HepG2 (cell line): Measurements from ENCODE around the gene EPC1. TPM values are rescaled to one million over a fixed set of nuclear protein-coding genes. Genes with fewer than 3 reads are reported as not detected.

ENCODE experiments used
- FOXC1 ChIP-seq: sonication (generic); formaldehyde crosslinking; IDR thresholded peaks from 2 replicates; pipeline ENCODE4 v1.8.0; 2022; ENCODE audit warnings: mild to moderate bottlenecking, missing genetic modification reagents, borderline replicate concordance
- HMG20A ChIP-seq: IDR thresholded peaks from 2 replicates; pipeline ENCODE4 v1.6.1; 2016; ENCODE audit warnings: borderline replicate concordance
- HMGA1 ChIP-seq: sonication (generic); formaldehyde crosslinking; conservative IDR thresholded peaks from 2 replicates; pipeline ENCODE4 v1.4.0; 2020; ENCODE audit warnings: missing genetic modification reagents
- KIAA2018 ChIP-seq: sonication (generic); formaldehyde crosslinking; IDR thresholded peaks from 2 replicates; pipeline ENCODE4 v1.5.0; 2020; ENCODE audit warnings: mild to moderate bottlenecking, missing genetic modification reagents, borderline replicate concordance
- MAFG ChIP-seq: sonication (generic); formaldehyde crosslinking; IDR thresholded peaks from 2 replicates; pipeline ENCODE4 v1.5.1; 2020; ENCODE audit warnings: mild to moderate bottlenecking, missing genetic modification reagents
- MAX ChIP-seq: IDR thresholded peaks from 2 replicates; pipeline ENCODE4 v1.6.1; 2012; ENCODE audit warnings: inconsistent platforms
- MLX ChIP-seq: IDR thresholded peaks from 2 replicates; pipeline ENCODE4 v1.6.1; 2016
- RARA ChIP-seq: IDR thresholded peaks from 2 replicates; pipeline ENCODE4 v1.6.1; 2016; ENCODE audit warnings: missing genetic modification reagents, missing compliant biosample characterization
- RFXANK ChIP-seq: IDR thresholded peaks from 2 replicates; pipeline ENCODE4 v1.6.1; 2016
- SOX5 ChIP-seq: IDR thresholded peaks from 2 replicates; pipeline ENCODE4 v1.6.1; 2016; ENCODE audit warnings: borderline replicate concordance
- ZNF552 ChIP-seq: sonication (generic); formaldehyde crosslinking; IDR thresholded peaks from 2 replicates; pipeline ENCODE4 v1.9.0; 2022; ENCODE audit warnings: missing genetic modification reagents, mild to moderate bottlenecking, borderline replicate concordance
- ZNF639 ChIP-seq: conservative IDR thresholded peaks from 2 replicates; pipeline ENCODE4 v1.6.1; 2018; ENCODE audit warnings: missing genetic modification reagents
- polyA plus RNA-seq, 8 experiments: library from polyadenylated mRNA; depleted of rRNA in 3 of 8; stranded (reverse) in 7 of 8; unstranded in 1 of 8; fragments of >200 nt; fragmentation: Illumina TruSeq in 4 of 8; extraction: Trizol in 4 of 8; gene quantifications; 2 replicates each; pipeline versions ENCODE4 v1.2.1 to v1.2.3, GENCODE V29; 2011 to 2016; ENCODE audit warnings: low read depth in 4 of 8, missing spikeins in 1 of 8, mixed read lengths in 1 of 8; ENCODE audit not compliant: insufficient read depth in 1 of 8
- total RNA-seq, 5 experiments: library from RNA; depleted of rRNA; stranded (reverse); fragments of >200 nt; fragmentation: Illumina TruSeq; extraction: Trizol; gene quantifications; 2 replicates each; pipeline ENCODE4 v1.2.3, GENCODE V29; 2016; ENCODE audit warnings: low read depth in 1 of 5
- TF ChIP-seq, protein P1 (sequence below): sonication (generic); formaldehyde crosslinking; IDR thresholded peaks from 2 replicates; pipeline ENCODE4 v1.4.0; 2020; ENCODE audit warnings: missing genetic modification reagents, borderline replicate concordance
- TF ChIP-seq, protein P2 (sequence below): sonication (generic); formaldehyde crosslinking; IDR thresholded peaks from 2 replicates; pipeline ENCODE4 v1.5.0; 2020; ENCODE audit warnings: missing genetic modification reagents

Gene EPC1
- total and polyA plus RNA-seq, 2 of the 13 experiments (the other 11 are each of a cell fraction or from before 2014, with no cell fraction given): 28.7 to 44.2 TPM

GRCh38 chr10:32346551-32347362 is at the start of gene EPC1 (continued):
- 0 out of 2 replicates have a peak, but pooled peaks have one; percentile 32 for TF ChIP-seq KIAA2018
- TF ChIP-seq MAFG: no peak
- TF ChIP-seq, protein P1, sequence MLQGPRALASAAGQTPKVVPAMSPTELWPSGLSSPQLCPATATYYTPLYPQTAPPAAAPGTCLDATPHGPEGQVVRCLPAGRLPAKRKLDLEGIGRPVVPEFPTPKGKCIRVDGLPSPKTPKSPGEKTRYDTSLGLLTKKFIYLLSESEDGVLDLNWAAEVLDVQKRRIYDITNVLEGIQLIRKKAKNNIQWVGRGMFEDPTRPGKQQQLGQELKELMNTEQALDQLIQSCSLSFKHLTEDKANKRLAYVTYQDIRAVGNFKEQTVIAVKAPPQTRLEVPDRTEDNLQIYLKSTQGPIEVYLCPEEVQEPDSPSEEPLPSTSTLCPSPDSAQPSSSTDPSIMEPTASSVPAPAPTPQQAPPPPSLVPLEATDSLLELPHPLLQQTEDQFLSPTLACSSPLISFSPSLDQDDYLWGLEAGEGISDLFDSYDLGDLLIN: no peak
- TF ChIP-seq RARA: no peak
- TF ChIP-seq HMG20A: no peak
- TF ChIP-seq ZNF552 (CRISPR knock-in tag): no peak
- TF ChIP-seq FOXC1 (CRISPR knock-in tag): 0 out of 2 replicates have a peak, but pooled peaks have one; percentile 19
- TF ChIP-seq MLX (CRISPR knock-in tag): no peak
- no peak for TF ChIP-seq RFXANK
- TF ChIP-seq ZNF639 (CRISPR knock-in tag): no peak
- no peak for TF ChIP-seq SOX5 (CRISPR knock-in tag)
- TF ChIP-seq HMGA1 (CRISPR knock-in tag): no peak
- peak; percentile 93 for TF ChIP-seq MAX
- TF ChIP-seq, protein P2, sequence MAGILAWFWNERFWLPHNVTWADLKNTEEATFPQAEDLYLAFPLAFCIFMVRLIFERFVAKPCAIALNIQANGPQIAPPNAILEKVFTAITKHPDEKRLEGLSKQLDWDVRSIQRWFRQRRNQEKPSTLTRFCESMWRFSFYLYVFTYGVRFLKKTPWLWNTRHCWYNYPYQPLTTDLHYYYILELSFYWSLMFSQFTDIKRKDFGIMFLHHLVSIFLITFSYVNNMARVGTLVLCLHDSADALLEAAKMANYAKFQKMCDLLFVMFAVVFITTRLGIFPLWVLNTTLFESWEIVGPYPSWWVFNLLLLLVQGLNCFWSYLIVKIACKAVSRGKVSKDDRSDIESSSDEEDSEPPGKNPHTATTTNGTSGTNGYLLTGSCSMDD: no peak
